ENCODE measurements around the gene SHKBP1. TPM values are rescaled to one million over a fixed set of nuclear protein-coding genes. Genes with fewer than 3 reads are reported as not detected.

Gene SHKBP1
- total and polyA plus RNA-seq, 2 of the 8 experiments (the other 6 are each of a cell fraction or from before 2014, with no cell fraction given) = 74.6 to 98.8 TPM

GRCh38 chr19:40609561-40610395 lies 33.1 kb downstream of the SHKBP1 start (continued):
- no peak for TF ChIP-seq ASH2L (IDR thresholded peaks at IDR 0.05; ENCODE audit: low read length)
- no peak for TF ChIP-seq JUND (IDR thresholded peaks at IDR 0.05; ENCODE audit: low read length)
- TF ChIP-seq MAFK (IDR thresholded peaks at IDR 0.05; ENCODE audit: low read depth, low read length) = no peak
- no peak for TF ChIP-seq SRF (IDR thresholded peaks at IDR 0.05; ENCODE audit: low read depth, low read length)
- TF ChIP-seq SP1 (IDR thresholded peaks at IDR 0.05; ENCODE audit: low read depth, low read length) = 0 out of 2 replicates have a peak, but pooled peaks have one; percentile 33
- no peak for TF ChIP-seq RNF2 (IDR thresholded peaks at IDR 0.05; ENCODE audit: borderline replicate concordance, low read depth, low read length, missing control alignments, poor library complexity, severe bottlenecking)
- TF ChIP-seq, protein P1, sequence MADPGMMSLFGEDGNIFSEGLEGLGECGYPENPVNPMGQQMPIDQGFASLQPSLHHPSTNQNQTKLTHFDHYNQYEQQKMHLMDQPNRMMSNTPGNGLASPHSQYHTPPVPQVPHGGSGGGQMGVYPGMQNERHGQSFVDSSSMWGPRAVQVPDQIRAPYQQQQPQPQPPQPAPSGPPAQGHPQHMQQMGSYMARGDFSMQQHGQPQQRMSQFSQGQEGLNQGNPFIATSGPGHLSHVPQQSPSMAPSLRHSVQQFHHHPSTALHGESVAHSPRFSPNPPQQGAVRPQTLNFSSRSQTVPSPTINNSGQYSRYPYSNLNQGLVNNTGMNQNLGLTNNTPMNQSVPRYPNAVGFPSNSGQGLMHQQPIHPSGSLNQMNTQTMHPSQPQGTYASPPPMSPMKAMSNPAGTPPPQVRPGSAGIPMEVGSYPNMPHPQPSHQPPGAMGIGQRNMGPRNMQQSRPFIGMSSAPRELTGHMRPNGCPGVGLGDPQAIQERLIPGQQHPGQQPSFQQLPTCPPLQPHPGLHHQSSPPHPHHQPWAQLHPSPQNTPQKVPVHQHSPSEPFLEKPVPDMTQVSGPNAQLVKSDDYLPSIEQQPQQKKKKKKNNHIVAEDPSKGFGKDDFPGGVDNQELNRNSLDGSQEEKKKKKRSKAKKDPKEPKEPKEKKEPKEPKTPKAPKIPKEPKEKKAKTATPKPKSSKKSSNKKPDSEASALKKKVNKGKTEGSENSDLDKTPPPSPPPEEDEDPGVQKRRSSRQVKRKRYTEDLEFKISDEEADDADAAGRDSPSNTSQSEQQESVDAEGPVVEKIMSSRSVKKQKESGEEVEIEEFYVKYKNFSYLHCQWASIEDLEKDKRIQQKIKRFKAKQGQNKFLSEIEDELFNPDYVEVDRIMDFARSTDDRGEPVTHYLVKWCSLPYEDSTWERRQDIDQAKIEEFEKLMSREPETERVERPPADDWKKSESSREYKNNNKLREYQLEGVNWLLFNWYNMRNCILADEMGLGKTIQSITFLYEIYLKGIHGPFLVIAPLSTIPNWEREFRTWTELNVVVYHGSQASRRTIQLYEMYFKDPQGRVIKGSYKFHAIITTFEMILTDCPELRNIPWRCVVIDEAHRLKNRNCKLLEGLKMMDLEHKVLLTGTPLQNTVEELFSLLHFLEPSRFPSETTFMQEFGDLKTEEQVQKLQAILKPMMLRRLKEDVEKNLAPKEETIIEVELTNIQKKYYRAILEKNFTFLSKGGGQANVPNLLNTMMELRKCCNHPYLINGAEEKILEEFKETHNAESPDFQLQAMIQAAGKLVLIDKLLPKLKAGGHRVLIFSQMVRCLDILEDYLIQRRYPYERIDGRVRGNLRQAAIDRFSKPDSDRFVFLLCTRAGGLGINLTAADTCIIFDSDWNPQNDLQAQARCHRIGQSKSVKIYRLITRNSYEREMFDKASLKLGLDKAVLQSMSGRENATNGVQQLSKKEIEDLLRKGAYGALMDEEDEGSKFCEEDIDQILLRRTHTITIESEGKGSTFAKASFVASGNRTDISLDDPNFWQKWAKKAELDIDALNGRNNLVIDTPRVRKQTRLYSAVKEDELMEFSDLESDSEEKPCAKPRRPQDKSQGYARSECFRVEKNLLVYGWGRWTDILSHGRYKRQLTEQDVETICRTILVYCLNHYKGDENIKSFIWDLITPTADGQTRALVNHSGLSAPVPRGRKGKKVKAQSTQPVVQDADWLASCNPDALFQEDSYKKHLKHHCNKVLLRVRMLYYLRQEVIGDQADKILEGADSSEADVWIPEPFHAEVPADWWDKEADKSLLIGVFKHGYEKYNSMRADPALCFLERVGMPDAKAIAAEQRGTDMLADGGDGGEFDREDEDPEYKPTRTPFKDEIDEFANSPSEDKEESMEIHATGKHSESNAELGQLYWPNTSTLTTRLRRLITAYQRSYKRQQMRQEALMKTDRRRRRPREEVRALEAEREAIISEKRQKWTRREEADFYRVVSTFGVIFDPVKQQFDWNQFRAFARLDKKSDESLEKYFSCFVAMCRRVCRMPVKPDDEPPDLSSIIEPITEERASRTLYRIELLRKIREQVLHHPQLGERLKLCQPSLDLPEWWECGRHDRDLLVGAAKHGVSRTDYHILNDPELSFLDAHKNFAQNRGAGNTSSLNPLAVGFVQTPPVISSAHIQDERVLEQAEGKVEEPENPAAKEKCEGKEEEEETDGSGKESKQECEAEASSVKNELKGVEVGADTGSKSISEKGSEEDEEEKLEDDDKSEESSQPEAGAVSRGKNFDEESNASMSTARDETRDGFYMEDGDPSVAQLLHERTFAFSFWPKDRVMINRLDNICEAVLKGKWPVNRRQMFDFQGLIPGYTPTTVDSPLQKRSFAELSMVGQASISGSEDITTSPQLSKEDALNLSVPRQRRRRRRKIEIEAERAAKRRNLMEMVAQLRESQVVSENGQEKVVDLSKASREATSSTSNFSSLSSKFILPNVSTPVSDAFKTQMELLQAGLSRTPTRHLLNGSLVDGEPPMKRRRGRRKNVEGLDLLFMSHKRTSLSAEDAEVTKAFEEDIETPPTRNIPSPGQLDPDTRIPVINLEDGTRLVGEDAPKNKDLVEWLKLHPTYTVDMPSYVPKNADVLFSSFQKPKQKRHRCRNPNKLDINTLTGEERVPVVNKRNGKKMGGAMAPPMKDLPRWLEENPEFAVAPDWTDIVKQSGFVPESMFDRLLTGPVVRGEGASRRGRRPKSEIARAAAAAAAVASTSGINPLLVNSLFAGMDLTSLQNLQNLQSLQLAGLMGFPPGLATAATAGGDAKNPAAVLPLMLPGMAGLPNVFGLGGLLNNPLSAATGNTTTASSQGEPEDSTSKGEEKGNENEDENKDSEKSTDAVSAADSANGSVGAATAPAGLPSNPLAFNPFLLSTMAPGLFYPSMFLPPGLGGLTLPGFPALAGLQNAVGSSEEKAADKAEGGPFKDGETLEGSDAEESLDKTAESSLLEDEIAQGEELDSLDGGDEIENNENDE (IDR thresholded peaks at IDR 0.05; ENCODE audit: insufficient replicate concordance, low read length) = no peak
- peak; percentile 51; the same call in 1 of the 2 replicates for TF ChIP-seq EGR1 (IDR thresholded peaks at IDR 0.05; ENCODE audit: borderline replicate concordance, low read depth, low read length)
- no peak for TF ChIP-seq BCL11A (IDR thresholded peaks at IDR 0.05; ENCODE audit: low read depth in 2 of 2, low read length in 2 of 2)
- TF ChIP-seq POU5F1 (IDR thresholded peaks at IDR 0.05; ENCODE audit: low read depth, low read length) = no peak
